HG02678 (cell line): ENCODE results near the gene MERTK.

Experiments
- ATAC-seq: cut with Tn5 transposase; IDR thresholded peaks from one replicate; pipeline ENCODE4 v1.9.1; 2021; ENCODE audit warnings: mild to moderate bottlenecking, moderate library complexity; ENCODE audit not compliant: unreplicated experiment

Gene MERTK

DNA sequence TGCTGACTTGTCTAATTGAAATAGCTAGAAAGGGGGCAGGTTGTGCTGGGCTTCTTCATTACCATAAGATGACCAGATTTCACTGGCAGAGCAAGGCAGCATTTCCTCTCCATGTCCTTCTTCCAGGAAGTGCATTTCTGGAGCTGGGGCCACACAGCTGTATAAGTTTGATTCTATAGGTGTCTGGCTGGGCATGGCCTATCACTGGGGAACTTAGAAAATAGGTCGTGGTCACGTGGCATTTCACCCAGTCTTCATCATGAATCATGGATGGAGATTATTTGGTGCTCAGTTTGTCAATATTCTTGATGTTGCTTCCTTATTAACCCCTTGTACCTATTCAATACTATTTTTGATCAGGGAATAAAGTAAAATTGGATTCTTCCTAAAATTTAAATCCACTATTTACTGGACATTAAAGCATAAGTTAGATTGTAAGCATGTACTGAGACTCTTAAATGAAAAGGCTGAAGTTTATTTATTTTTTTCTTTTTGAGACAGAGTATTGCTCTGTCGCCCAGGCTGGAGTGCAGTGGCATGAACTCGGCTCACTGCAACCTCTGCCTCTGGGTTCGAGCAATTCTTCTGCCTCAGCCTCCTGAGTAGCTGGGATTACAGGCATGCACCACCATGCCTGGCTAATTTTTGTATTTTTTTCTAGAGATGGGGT lies 107.1 kb downstream of the MERTK start:
- ATAC-seq: no peak

DNA sequence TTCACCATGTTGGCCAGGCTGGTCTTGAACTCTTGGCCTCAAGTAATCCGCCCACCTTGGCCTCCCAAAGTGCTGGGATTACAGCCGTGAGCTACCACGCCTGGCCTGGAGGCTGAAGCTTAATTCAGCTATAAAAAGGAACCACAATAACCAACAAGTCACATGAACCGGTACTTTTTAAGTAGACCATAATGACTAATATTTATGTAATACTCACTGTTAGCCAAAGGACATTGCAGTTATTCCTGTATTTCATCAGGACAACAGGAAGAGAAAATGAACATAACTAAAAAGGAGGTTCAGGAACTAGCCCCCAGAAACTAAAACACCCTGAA lies 107.6 kb downstream of the MERTK start:
- no peak for ATAC-seq

DNA sequence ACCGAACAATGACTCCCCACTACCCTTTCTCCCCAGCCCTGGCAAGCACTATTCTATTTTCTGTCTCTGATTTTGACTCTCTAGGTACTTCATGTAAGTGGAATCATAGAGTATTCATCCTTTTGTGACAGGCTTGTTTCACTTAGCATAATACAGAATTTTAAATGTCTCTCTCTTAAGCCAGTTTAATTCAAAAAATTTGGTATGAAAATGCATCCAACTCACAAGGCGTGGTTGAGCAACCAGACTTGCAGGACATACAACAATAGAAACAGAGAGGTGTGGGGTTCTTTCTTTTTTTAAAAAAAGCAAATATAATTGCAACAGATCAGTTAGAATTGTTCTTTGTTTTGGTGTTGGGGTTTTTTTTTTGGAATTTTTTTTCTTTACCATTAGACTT lies 109.1 kb downstream of the MERTK start:
- ATAC-seq: no peak

DNA sequence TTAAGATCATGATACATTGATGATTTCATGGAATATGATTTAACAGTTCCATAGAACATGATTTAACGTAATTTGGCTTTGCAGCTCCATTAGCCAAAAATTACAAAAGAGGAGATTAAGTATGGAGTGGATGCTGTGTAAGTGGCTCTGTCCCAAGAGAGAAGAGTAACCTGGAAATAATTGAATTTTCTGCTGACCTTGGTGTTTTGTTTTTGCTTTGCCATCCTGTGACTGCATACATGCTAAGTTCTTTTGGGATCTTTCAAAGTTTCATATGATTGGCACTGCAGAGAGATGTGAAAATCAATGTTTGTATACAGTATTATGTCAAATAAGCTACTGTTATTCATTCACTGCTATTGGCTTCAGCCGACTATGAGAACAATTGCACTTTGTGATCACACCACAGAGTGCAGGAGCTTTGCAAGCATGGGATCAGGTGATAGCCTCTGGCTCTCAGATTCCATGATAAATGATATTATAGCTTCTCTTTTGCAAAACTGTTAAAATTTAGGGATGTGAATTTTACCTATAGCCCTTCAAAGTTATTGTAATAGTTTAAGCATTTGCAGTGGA lies 110.6 kb downstream of the MERTK start:
- no peak for ATAC-seq

DNA sequence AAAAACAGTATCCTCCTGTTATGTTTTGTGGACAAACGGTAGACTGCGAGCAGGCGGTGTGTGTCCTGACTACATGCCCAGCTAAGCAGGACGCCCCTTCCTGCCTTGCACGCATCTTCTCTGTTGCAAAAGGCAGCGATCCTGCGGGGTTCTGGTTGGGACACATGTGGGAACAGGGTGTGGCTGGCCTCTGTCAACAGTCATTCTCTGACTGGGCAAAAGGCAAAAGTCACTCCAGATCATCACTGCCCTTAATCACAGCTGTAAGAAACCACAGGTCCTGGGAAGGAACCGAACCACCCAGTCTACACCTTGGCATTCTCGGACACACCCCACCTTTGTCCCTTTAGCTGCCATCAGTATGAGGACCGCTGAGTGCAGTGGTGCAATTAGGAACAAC lies 112.3 kb downstream of the MERTK start:
- ATAC-seq: no peak

DNA sequence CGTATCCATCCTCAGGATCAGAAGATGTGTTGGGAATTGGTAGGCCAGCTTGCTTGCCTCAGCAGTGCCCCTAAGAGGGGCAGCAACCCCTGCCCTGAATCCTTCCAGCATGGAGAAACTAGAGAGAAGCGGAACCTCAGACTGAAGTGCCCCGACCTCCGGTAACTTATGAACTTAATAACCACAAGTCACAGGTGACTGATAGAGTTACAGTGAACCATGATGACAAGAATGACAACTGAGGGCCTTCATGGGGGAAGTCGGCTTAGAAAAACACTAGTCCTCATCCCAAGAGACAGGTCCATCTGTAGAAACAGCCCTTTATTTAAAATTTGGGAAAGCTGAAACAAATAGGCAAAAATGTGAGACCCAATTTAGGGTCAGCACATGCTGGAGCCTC lies 114.1 kb downstream of the MERTK start:
- ATAC-seq: no peak

DNA sequence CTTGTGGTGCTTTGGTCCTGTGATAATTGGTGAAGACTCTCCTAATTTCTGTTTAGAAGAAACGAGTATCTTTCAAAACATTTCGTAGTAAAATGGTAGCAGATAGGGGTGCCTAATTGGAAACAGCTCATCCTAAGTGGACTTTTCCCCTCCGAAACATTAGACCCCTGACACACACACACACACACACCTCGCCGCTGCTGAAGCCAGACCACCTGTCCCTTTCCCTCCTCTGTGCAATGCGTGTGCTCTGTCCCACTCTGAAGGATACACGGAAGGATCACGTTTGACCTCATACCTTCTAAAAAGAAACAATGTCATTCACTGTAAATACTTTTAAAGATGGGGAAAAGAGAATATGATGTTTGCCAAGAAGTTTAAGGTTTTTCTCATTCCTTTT lies 120.4 kb downstream of the MERTK start:
- ATAC-seq: no peak

DNA sequence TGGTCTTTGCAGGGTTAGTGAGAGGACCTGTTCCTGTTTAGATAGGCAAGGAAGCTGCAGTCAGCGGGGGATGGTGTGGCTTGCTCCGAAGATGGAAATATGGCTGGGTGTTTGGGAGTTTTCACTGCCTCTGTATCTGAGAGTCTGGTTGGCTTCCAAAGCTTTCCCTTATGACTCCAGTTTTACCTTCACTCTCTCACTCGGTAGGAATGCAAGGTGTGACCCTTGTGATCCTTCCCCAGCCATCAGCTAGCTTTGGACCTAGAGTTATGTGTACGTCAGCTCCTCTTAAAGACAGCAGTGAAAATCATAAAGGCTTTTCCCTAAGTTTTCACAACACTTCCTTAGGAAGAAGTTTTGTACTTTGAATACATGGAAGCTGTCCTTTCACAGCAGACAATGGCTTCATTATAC lies 121.2 kb downstream of the MERTK start:
- ATAC-seq: no peak

DNA sequence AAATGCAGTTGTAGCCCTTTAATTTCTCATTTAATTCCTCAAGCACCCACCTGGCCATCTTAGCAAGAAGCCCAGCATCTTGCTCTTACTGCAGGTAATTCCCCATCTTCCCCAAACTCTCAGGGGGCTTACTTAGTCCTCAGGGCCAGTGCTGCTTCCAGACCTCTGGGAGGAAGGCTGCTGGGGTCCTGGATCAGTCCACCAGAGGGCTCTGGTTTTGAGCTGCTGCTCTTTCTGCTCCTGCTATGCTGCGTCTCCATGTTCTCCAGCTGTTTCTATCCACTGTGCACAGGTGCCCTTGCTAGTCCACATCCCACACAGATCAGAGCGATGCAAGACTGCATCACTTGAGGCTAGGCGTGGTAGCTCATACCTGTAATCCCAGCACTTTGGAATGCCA lies 122.2 kb downstream of the MERTK start:
- no peak for ATAC-seq

DNA sequence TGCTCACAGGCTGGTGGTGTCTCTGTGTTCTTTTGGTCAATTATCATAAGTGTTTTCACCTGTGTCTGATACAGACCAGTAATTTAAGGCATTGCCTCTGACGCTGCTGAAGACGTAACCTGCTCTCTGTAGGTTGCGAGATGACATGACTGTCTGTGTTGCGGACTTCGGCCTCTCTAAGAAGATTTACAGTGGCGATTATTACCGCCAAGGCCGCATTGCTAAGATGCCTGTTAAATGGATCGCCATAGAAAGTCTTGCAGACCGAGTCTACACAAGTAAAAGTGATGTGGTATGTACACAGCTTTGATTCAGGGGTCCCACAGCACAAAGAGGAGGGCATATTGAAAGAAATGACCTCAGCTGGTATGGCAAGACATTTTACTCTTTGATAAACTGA lies 122.9 kb downstream of the MERTK start:
- no peak for ATAC-seq

DNA sequence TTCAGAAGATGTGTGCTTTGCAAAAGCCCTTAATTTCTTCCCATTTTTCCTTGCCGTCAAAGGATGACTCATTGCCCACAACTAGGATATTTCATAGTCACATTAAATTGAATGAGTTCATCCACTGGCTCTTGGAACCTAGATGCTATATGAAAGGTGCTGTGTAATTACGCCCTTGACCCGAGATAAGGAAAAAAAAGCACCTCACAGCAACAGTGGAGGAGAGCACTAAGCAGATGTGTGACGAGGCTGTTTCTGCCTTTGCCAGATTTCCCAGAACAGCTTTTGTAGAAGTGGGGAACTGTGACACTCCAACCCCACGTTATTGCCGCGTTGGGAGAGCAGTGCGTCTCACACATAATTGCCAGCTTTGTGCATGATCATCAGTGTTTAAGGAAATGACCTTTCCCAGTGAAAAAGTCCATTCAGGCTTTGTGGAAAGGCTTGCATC lies 123.4 kb downstream of the MERTK start:
- ATAC-seq: no peak

DNA sequence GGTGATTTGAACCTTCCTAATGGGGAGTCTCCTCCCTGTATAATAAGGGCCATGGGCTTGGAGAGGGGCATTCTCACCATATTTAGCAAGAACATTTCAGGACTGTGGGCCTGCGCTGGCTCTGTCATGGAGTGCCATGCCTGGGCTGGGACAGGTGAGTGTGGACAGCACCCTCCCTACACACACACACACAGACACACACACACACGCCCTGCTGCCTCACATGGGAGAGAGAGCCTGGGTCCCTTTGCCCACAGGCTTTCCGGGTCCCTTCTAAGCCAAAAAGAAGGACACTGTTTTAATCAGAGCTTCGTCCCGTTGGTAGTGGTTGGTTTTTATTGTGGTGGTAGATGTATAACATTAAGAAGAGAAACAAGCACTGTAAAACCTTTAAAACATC lies 125.3 kb downstream of the MERTK start:
- no peak for ATAC-seq

DNA sequence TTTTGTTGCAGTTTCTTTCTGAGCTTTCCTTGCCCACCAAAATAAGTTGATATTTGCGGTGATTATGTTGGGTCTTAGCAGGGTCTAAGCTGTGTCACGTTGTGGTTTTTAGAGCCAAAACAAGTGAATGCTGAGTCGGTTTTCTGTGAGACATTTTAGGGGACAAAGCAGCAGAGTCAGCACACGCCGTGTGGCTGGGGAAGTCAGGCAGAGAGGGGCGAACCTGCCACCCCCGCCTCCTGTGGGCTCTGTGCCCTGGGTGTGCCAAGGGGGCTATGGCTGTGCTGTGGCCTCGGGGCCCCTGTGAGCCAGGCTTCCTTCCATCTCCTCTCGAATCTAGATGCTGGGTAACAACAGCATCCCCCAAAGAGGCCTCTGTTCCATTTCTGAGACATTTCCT lies 125.8 kb downstream of the MERTK start:
- ATAC-seq: no peak

DNA sequence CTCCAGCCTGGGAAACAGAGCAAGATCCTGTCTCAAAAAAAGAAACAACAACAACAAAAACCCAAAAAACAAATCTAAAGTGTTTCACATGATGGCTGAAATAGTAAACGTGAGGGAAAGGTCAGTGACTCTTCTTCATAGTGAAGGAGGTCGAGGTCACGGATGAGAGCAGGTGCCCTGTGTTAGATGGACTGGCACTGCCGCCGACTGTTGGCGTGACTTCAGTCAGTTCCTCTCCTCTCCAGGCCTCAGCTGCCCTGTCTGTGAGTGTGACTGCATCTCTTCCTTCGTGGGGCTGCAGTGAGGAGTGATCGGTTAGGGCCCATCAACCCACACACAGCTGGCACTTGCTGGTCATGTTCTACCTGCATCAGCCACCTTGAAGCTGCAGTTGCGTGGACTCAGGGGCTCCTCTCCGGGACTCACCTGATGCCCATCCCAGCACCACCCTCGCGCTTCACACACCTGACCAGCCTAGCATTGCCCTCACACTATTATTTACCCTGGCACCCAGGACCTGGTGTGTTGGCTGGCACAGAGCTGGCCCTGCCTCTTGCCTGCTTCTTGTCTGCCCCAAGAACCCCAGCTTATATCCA lies 126.6 kb downstream of the MERTK start:
- no peak for ATAC-seq

DNA sequence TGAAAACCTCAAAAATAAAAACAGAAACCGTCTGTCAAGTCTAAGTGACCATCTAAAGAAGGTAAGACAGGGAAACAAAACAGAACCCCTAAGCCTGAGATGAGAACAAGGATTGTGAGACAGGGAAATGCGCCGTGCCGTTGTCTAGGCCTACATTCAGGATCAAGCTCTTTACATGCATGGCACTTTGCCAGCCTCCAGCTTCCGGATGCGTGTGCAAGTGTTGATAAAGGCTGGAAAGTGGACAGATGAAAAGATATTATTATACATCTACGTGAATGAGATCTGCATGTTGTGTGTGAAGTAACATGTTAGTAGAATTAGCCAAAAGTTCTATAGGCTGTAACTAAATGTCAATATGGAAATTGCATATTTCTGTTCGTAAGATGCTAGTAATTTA lies 128.1 kb downstream of the MERTK start:
- no peak for ATAC-seq

DNA sequence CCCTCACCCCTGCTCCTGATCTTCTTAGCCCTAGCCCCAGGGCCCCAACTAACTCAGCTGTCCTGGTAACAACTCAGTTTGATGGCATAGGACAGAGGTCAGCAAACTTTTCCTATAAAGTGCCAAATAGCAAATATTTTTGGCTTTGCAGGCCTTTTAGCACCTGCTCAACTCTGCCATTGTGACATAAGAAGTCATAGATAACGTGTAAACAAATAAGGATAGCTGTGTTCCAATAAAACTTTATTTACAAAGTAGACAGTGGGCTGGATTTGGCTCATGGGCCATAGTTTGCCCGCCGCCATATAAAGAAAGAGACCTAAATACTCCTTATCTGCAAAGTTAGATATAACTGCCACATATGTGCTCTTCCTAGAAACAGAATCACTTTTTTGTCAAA lies 129.4 kb downstream of the MERTK start:
- ATAC-seq: no peak

DNA sequence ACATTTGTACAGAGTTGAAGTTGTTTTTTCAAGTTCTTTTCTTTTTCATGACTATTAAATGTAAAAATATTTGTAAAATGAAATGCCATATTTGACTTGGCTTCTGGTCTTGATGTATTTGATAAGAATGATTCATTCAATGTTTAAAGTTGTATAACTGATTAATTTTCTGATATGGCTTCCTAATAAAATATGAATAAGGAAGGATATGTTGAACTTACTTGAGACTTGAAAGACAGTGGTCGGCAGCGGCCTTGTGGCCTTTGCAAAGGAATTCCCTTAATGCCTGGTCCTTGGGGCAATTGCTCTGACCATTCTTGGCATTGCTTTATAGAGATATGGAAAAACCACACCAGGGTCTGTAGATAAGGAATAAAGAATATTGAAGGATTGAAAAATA lies 130.8 kb downstream of the MERTK start:
- ATAC-seq: no peak

DNA sequence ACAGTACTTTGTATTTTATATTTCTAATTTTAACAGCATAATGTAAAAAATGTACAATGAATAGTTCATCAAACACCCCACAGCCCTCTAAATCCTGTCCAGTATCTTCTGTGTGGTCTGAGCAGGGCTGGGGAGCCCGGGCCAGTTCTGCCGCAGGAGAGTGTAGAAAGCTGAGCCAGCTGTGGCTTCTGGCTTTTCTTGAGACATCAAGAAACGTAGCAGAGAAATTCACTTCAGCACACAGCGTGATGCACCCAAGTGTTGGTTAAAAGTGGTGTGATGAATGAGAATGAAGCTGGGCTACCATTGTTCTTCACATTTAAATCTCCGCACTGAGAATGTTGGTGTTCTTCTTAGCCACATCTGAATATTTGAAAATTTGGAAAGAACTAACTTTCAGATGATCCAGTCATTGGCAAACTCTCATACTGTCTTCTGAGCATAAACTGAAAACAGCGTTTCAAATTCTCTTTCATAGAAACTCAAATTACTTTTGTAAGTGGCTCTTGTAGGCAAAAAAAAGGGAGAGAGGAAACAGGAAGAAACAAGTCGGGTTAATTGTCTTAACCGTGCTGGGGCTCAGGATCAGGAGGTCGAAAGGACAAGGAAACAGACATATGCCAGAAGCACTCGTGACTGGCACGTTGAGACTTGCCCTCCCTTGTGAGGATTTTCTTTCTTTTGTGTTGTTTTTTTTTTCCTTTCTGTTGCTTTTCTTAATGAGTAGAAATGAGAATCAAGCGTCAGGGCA lies 133.2 kb downstream of the MERTK start:
- ATAC-seq: no peak

DNA sequence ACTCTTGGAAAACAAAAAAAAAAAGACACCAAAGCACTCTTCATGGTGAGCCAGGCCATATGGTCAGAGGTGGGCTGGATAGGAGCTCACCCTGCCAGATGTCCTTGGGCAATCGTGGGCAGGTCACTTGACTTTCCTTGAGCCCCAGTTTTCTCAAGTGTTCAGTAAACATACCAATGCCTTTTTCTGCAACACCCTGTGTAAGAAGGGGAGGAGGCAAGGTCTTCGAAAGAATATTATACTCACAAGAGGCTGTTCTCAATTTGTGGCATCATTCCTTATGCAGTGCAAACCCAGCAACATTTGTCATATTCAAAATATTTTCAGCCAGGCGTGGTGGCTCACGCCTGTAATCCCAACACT lies 133.8 kb downstream of the MERTK start:
- ATAC-seq: no peak

DNA sequence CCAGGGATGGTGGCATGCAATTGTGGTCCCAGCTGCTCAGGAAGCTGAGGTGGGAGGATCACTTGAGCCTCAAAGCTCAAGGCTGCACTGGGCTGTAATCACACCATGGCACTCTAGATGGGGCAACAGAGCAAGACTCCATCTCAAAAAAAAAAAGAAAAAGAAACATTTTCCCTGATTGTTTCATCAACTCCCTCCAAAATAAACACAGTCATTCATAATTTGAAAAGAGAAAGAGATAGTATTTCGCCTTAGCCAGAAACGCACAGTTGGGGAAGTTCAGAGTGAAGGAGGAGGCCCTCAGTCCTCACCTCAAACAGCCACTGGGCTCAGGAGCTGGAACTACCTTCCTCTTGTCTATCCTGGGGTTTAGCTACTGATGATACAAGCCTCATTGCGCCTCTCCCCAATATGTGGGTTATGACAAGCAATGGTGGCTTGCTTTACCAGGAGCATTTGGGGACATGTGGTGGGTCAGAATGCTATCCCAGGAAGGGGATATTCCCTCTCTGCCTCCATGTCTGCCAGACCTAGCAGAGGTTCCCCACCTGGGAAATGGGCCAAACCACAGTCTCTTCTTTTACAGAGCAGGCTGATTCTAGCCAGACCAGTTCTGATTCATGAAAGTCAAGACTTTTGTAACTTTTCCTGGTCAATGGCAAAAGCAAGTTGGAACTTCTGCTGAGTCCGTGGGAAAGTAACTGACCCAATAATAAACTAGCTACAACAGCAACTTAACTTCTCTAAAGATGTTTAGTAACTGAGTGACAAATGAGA lies 134.5 kb downstream of the MERTK start:
- ATAC-seq: no peak

DNA sequence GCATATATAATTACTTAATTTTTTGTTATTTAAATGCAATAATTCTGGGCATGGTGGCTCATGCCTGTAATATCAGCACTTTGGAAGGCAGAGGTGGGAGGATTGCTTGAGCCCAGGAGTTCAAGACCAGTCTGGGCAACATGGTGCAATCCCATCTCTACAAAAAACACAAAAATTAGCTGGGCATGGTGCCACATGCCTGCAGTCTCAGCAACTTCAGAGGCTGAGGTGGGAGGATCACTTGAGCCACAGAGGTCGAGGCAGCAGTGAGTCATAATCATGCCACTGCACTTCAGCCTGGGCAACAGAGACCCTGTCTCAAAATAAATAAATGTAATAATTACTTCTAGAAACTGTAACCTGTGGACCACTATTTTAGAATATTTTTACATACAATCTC lies 135.2 kb downstream of the MERTK start:
- no peak for ATAC-seq
